Hematopoietic multipotent progenitor cell treated with erythropoietin and hydrocortisone succinate and interleukin-3 and kit ligand, for 8 days (in vitro differentiated cells): Measurements from ENCODE around the gene FN3KRP.
A peak's percentile ranks its signal among the peaks of the same experiment; 100 is the strongest.
"Not testable (repeated sequence)": the region's sequence is repeated elsewhere in the genome, so short reads cannot be mapped to it uniquely, and the experiment has no call there.

ENCODE experiments used
- DNase-seq: peaks from one replicate; pipeline ENCODE4 v3.0.0-alpha.2; 2015

The FN3KRP gene

DNA sequence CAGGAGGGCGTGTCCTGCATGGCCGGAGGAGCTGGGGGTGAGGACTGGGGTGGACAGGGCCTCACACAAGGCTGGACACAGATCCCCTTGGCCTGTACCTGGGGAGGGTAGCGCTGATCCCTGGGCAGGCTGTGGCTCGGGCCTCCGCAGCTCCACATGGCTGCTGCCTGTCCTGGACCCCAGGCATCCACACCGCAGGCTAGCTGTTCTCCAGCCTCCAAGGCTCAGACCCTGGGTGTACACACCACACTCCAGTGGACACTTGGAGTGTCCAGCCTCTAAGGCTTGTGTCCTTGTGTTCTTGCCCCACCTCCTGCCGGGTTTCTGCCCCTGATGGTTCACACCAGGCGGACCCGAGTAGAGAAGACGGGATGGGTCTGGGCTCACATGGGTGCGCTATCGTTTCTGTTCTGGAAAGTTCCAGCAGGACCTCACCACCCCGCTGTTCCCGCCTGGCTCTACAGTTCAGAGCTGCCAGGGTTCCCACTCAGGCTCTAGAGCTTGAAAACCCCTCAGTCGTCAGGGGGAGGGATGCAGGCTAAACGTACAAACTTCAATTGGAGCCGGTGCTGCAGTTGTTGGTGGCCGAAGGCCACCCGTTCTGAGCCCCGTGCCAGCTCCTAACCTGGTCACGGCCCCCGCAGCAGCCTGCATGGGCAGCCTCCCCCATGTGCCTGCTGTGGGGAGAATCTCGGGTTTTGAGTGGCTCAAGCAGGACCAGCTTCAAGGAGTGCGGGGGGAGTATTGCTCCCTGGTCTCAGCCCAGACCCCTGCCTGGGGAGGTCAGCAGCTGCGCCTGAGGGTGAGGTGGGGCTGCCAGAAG is 6.6 kb upstream of the FN3KRP start:
- no peak for DNase-seq

DNA sequence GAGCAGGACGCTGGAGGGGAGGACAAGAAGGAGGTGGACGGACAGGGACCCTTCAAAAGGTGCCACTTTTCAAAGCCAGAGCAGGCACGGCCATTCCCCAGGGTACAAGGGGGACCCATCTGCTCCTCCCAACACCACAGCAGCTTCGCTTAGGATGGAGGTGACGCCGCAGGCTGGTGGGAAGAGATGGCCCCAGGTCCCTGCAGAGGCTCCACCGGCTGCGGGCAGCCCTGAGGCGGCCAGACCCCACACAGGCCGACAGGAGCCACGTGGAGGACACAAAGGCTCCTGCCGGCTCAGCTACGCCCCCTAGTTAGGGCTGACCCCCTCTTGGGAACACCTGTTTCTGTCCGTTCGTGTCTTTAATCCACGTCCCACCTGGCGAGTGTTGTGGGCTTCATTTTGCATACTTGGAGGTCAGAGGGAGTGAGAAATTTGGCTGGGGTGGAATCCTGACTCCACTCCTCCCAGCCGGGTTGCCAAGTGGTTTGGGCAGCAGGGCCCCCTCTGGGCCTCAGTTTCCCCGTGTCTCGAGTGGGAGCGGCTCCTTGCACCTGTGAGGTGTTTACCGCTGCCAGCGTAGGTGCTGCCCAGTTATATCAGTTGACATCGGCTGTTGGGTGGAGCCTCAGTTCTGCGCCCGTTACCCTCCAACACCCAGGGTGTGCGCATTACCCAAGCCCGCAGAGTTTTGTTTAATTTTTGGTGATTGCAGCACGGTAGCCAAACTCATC is 5.8 kb upstream of the FN3KRP start:
- no peak for DNase-seq

DNA sequence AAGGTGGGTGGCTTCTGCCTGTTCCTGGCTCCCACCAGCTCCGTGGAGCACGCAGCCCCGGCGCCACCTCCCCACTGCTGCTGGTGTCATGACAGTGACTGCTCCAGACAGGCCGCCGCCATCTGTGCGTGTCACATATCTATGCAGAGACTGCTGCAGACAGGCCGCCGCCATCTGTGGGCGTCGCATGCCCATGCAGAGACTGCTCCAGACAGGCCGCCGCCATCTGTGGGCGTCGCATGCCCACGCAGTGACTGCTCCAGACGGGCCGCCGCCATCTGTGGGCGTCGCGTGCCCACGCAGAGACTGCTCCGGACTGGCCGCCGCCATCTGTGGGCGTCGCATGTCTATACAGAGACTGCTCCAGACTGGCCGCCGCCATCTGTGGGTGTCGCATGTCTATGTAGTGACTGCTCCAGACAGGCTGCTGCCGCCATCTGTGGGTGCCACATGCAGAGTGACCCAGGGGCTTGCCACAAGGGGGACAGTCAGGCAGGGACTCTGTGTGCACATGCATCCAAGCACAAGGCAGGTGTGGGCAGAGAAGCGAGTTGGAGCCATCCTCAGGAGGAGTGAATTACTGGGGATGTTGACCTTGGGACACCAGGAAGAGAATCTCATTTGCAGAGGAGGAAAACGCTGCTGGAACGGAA is 3.3 kb upstream of the FN3KRP start:
- no peak for DNase-seq

DNA sequence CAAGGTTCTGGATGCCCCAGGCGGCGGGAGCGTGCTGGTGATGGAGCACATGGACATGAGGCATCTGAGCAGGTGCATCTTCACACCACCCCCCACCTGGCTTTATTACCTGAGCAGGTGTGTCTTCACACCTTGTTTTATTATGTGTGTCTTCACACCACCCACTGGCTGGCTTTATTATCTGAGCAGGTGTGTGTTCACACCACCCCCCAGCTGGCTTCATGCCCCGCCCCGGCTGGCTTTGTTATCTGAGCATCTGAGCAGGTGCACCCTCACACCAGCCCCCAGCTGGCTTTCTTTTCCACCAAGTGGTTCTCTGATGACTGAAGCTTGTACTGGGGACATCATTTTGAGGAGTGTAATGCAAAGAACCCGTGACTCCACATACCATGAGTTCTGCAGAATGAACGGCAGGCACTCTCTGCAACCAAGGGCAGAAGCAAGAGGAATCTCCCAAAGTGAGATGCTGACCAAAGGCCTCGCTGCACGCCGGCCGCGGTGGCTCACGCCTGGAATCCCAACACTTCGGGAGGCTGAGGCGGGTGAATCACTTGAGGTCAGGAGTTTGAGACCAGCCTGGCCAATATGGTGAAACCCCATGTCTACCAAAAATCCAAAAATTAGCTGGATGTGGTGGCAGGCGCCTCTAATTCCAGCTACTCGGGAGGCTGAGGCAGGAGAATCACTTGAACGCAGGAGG is 2.6 kb downstream of the FN3KRP start:
- no peak for DNase-seq

DNA sequence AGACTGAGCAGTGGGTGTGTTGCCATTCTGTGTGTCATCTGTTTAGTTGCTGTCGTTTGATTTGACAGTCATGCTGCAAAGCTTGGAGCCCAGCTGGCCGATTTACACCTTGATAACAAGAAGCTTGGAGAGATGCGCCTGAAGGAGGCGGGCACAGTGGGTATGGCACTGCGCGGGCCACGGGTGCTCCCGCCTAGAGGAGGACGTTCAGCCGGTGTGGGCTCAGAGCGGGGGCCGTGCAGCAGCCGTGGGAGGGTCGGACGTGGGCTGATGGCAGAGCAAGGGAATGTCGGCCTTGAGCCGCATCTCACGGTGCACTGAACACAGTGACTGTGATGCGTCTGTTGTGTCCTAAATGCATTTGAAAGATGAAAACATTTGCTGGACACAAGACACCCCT is 3.7 kb downstream of the FN3KRP start:
- no peak for DNase-seq

DNA sequence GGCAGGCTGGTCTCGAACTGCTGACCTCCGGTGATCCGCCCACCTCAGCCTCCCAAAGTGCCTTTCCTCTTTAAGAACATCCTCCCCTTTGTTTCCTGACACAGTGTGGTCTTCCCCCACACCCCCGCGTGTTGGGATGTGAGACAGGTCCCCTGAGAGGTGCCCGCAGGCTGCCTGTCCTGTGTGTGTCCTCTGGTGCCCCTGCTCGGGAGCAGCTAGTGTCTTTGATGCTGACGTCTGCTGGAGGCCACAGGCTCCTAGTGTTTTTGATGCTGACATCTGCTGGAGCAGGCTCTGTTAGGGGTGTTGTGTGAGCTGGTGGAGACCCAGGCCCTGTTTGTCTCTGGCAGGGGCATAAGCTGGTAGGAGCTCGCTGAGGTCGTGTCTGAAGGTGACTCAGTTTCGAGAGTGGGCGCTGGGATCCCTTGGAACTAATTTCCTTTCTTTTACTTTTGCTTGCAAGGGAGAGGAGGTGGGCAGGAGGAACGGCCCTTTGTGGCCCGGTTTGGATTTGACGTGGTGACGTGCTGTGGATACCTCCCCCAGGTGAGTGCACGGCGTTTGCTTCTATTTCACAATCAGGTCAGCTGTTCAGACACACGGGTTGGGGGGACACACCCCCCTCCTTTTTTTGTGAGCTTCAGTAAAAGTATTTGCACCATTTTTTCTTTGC is 6.0 kb downstream of the FN3KRP start:
- no peak for DNase-seq

DNA sequence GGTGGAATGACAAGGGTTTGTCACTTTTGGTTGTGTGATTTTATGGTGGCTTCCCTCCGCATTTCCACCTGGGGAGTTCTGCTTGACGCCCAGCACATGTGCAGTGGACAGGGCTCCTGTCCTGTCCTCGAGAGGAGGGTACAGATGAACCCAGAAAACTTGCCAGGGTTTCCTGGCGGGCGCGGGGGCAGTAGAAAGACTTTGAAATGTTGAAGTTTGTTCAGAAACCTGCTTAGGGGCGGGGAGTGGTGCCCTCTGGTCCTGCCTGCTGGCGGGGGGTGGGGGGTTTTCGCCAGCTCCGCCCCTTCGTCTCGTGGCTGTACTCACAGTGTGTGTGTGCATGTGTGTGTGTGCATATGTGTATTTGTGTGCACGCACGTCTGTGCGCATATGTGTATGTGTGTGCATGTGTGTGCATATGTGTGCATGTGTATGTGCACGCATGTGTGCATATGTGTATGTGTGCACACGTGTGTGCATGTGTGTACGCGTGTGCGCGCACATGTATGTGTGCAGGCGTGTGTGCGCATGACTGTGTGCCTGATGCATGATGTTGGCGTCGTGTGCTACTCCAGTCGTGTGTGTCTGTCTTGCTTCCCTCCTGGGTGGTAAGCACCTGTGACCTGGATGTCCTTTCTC is 6.8 kb downstream of the FN3KRP start:
- no peak for DNase-seq

DNA sequence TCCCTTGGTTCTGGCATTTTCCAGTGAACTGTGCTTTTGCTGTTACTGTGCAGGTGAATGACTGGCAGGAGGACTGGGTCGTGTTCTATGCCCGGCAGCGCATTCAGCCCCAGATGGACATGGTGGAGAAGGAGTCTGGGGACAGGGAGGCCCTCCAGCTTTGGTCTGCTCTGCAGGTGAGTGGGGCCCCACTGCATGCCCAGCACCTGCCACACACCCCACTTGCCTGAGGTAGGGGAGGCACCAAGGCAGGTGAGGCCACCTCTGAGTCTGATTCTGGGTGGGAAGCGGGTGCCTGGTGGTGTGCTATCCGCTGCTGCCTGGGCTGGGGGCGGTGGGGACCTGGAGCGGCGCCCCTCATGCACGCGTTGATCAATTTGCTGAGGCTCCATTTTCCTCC is 9.9 kb downstream of the FN3KRP start:
- no peak for DNase-seq

DNA sequence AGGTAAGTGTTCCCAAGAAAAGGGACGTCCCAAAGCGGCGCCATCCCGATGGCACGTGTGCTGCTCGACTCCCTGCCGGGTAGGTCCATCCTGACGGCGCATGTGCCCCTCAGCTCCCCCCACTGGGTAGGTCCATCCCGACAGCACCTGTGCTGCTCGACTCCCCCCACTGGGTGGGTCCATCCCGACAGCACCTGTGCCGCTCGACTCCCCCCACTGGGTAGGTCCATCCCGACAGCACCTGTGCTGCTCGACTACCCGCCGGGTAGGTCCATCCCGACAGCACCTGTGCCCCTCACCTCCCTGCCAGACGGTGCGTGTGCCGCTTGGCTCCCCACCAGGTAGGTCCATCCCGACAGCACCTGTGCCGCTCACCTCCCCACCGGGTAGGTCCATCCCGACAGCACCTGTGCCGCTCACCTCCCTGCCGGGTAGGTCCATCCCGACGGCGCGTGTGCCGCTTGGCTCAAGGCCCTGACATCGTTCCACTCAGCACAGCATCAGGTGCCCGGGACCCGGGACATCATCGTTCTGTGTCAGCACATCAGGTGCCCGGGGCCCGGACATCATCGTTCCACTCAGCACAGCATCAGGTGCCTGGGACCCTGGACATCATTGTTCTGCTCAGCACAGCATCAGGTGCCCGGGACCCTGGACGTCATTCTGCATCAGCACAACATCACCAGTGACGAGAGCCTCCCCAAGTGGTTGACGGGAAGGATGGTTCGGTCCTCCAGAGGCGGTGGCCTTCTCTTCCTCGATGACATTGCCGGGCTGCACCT is 13.2 kb downstream of the FN3KRP start:
- no peak for DNase-seq

DNA sequence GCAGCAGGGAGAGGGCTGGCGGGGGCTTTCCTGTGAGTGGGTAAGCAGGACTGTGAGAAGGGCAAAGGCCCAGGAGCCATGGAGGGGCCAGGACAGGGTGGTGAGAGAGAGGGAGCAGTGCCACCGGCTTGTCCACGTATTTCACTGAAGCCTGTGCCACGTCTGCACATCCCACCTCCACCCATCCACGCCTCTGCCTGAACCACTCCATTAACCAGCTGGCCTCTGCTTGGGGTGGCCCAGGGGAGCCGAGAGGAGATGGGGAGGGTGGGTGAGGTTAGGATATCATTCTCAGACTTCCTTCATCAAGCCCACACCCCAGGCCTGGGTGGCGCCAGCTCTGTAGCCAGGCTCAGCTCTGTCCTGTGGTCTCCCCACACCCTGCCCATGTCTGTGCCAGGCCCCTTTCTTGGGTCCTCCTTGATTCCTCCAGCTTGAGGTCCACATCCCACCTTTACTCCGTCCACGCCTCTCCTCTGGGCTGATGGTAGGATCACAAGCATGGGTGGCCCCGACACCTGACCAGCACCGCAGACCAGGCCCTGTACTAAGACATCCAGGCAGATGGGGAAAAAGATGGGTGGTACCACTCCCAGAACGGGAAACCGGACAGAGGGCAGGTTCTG is 15.7 kb downstream of the FN3KRP start:
- no peak for DNase-seq

DNA sequence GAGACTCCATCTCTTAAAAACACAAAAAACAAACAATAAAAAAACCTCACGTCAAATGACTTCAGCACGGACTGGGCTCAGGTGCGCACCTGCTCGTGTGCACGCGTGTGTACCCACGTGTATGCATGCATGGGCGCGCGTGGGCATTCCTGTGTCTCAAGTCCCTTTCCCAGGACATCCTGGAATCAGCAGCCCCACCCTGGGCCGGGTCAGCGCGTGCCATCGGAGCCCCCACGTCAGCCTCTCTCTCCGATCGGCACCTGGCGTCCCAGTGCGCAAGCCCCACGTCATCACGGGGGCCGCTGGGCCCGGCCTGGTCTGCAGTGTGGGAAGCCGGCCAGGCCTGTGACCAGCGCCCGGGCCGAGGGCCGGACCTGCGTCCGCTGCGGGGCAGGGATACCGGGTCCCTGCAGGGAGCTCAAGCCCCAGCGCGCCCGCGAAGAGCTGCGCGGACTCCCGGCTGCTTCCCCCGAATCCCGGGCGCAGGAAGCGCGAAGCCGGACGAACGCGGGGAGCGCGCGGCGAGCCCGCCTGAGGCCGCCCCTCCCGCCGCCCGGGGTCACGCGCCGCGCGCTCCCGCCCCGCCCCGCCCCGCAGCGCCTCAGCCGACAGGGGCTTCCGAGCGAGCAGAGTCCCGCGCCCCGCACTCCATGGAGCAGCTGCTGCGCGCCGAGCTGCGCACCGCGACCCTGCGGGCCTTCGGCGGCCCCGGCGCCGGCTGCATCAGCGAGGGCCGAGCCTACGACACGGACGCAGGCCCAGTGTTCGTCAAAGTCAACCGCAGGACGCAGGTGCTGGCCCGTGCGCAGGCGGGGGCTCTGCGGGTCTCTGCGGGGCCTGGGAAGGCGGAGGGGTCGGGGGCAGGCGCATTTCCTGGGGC is 18.7 kb downstream of the FN3KRP start, which contains the start of gene FN3K:
Gene FN3K (plus strand): TSS at position 629 of the 880 bp plus-strand sequence. CDS start 22 bp downstream, at position 651.
- DNase-seq = peak; percentile 56

DNA sequence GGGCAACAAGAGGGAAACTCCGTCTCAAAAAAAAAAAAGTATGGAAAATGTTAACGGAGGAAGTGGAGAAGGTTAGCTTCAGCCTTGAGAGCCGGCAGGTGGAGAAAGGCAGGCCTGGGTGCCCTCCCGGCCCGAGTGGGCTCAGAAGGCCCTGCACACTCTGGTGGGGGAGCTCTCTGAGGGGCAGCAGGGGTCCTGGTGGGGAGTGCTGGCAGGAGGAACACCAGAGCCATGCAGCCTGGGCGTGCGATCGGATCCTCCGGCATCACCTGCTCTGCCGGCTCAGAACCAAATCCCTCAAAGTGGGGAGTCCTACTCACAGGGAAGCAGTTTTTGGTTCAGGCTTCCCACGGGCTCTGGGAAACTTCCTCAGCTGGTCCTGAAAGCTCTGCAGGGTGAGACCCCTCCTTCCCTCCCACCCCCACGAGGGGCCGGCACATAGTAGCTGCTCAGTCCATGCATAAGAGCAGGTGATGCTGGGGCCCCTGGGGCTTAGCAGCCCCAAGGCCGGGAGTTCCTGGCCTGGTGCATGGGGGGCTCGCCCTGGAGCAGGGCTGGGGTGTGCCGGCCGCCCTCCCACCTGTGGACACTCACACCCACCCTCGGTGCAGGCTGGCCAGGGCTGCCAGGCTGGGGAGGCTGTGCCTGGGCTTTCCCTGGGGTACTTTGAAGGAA is 20.1 kb downstream of the FN3KRP start:
- DNase-seq = no peak

DNA sequence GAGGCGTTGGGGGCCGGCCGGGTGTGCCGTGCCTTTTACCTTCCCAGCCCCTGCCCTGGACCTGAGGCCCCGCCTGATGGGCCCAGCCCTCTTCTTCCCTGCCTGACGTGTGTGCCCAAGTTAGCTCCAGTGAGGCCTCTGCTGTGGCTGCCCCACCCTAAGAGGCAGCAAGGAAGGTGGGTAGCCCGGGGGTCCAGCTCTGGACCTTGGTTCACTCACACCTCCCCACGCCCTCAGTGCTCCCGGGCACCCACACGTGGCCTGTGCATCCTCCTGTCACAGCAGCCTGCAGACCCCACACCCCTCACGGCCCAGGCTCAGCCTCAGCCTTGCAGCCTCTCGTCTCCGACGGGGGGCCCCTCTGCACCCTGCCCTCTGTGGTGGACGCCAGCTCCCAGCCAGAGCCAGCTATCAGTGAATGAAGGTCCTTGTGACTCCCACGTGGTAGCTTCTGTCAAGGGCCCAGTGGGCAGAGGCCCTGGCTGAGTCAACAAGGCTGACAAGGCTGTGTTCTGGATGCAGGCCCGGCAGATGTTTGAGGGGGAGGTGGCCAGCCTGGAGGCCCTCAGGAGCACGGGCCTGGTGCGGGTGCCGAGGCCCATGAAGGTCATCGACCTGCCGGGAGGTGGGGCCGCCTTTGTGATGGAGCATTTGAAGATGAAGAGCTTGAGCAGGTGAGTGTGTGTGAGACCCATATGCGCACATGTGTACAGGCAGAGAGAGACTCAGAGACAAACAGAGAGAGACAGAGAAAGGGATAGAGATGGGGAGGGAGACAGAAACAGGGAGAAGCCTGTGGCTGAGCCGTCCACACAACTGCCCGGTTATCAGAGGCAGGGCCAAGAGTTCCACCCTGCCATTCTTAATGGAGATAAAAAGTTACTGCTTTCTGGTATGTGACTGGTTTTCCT is 21.7 kb downstream of the FN3KRP start:
- peak; percentile 95 for DNase-seq

DNA sequence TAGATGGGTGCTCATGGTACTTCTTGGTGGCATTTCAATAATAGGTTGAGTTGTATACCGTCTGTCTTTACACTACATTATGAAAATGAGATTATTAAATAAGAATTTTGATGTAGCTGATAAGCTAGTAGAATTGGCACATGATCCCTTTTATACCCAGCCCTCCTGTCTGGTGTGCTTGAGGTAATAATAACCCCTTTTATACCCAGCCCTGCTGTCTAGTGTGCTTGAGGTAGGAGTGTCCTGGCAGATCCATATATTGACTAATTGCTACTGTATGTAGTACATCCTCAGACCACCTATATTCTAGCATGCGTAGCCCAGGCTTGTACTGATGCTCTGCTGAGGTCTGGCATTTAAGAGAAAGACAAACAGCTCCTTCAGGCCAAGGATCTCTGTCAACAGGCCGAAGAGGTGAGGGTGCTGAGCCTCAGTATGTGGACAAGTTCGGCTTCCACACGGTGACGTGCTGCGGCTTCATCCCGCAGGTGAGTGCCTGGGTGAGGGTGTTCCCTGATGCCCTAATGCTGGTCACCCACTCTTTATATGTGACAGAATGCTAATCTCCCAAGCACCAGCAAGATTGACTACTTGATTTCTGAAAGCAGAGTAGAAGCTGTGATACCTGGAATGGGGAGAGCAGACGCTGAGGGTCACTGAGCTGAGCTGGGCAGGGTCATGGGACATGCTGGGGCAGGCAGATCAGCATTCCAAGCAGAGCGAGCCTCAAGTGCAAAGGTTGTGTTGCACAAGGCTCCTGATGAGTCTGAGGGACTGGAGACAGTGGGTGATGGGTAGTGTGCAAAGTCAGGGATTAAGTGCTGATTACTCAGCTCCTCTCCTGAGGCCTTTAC is 24.6 kb downstream of the FN3KRP start:
- DNase-seq = peak; percentile 69

DNA sequence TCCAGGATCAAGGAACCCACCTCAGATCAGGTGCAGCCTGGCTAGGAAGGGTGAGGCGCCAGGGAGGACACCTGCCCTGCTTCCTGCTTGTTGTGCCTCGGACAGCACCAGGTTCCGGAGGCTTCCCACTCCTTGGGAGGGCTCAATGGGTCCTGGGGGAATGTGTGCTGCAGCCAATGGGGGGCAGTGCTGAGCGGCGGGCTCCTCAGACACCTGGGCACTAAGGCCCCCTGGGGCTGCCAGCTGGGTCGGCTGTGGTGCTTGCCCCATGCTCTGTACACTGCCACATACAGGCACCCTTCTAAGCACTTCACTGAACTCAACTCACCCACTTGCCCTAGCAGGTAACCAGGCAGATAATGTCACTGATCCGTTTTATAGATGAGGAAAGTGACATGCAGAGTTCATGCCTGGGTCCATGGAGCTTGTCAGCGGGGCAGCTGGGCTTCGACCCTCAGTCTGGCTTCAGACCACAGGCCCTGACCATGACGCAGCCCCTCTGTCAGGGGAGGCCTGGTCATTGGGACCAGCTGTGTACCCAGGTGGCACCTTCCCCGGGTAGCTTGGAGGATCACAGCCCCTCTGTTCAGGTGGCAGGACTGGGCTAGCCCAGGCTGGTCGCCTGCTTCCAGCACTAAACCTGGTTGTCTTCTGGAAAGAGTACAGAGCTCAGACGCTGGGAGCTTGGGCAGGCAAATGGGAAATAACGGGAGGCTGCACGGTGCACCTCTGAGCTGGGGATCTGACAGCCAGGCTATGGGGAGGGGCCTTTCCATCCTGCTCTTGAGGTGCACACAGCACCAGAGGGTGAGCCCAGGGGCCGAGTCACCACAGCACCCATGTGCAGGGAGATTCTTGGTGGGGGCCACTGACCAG is 27.1 kb downstream of the FN3KRP start:
- no peak for DNase-seq

DNA sequence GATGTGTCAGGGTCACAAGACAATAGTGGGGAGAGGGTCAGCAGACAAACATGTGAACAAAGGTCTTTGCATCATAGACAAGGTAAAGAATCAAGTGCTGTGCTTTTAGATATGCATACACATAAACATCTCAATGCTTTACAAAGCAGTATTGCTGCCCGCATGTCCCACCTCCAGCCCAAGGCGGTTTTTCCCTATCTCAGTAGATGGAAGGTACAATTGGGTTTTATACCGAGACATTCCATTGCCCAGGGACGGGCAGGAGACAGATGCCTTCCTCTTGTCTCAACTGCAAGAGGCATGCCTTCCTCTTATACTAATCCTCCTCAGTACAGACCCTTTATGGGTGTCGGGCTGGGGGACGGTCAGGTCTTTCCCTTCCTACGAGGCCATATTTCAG is 28.2 kb downstream of the FN3KRP start:
- DNase-seq = not testable (repeated sequence)
